CD8-positive, alpha-beta memory T cell (primary cell): Measurements from ENCODE around the gene GOLGA6C. TPM values are rescaled to one million over a fixed set of nuclear protein-coding genes. Genes with fewer than 3 reads are reported as not detected.
"Not testable (repeated sequence)": the region's sequence is repeated elsewhere in the genome, so short reads cannot be mapped to it uniquely, and the experiment has no call there.

Experiments
- CTCF ChIA-PET: fragments of 350-600 bp; sonication (Branson Sonifier 250); formaldehyde crosslinking; loops from one replicate; lab custom pipeline; 2021; ENCODE audit warnings: antibody characterized with exemption; lab: Charles Lee
- POLR2A ChIA-PET: fragments of 350-600 bp; sonication (Branson Sonifier 250); formaldehyde crosslinking; loops from one replicate; lab custom pipeline; 2021; ENCODE audit warnings: antibody characterized with exemption; lab: Charles Lee
- DNase-seq, 5 donors: peaks; one replicate each; pipeline versions ENCODE4 v3.0.0 to v3.0.0-alpha.2; 2020 to 2022; ENCODE audit warnings: mixed read lengths in 1 of 5
- H3K27ac ChIP-seq: one replicate; pipeline ENCODE4 v1.7.0; 2013; ENCODE audit warnings: low read depth, mild to moderate bottlenecking, low read length, moderate library complexity
- H3K27me3 ChIP-seq: 2 replicates; pipeline ENCODE4 v1.7.0; 2013; ENCODE audit warnings: low read length, mild to moderate bottlenecking; ENCODE audit not compliant: insufficient read depth, poor library complexity, severe bottlenecking
- H3K36me3 ChIP-seq: 2 replicates; pipeline ENCODE4 v1.7.0; 2013; ENCODE audit warnings: mild to moderate bottlenecking, low read length, moderate library complexity; ENCODE audit not compliant: insufficient read depth
- H3K4me1 ChIP-seq: 2 replicates; pipeline ENCODE4 v1.7.0; 2013; ENCODE audit warnings: mild to moderate bottlenecking, low read length, moderate library complexity; ENCODE audit not compliant: insufficient read depth
- H3K4me3 ChIP-seq: 2 replicates; pipeline ENCODE4 v1.7.0; 2013; ENCODE audit warnings: mild to moderate bottlenecking, low read length
- H3K9me3 ChIP-seq: 2 replicates; pipeline ENCODE4 v1.7.0; 2013; ENCODE audit warnings: mild to moderate bottlenecking, low read length
- H3K27ac Mint-ChIP-seq, 8 donors: one replicate each; pipeline ENCODE4 v1.8.0; 2020 to 2021; ENCODE audit warnings: mixed read lengths in 8 of 8, mild to moderate bottlenecking in 6 of 8, inconsistent platforms in 3 of 8, moderate library complexity in 3 of 8
- H3K27me3 Mint-ChIP-seq, 2 donors: one replicate each; pipeline ENCODE4 v1.8.0; 2020 to 2021; ENCODE audit warnings: mixed read lengths in 2 of 2, mild to moderate bottlenecking in 1 of 2, moderate library complexity in 1 of 2
- H3K36me3 Mint-ChIP-seq, 3 donors: one replicate each; pipeline ENCODE4 v1.8.0; 2020 to 2021; ENCODE audit warnings: mixed read lengths in 3 of 3, inconsistent platforms in 1 of 3, mild to moderate bottlenecking in 1 of 3
- H3K4me1 Mint-ChIP-seq, 3 donors: one replicate each; pipeline ENCODE4 v1.8.0; 2020 to 2021; ENCODE audit warnings: mixed read lengths in 3 of 3, inconsistent platforms in 1 of 3, mild to moderate bottlenecking in 1 of 3
- H3K4me3 Mint-ChIP-seq, 7 donors: one replicate each; pipeline ENCODE4 v1.8.0; 2020 to 2021; ENCODE audit warnings: mixed read lengths in 7 of 7, mild to moderate bottlenecking in 6 of 7, moderate library complexity in 4 of 7, inconsistent platforms in 2 of 7
- H3K9me3 Mint-ChIP-seq, 5 donors: one replicate each; pipeline ENCODE4 v1.8.0; 2020 to 2022; ENCODE audit warnings: mixed read lengths in 5 of 5, mild to moderate bottlenecking in 3 of 5, moderate library complexity in 2 of 5, inconsistent platforms in 1 of 5
- polyA plus RNA-seq: library from polyadenylated mRNA; unstranded; fragments of 300-500 nt; fragmentation: Illumina TruSeq; gene quantifications from one replicate; pipeline ENCODE4 v1.2.3, GENCODE V29; 2021
- total RNA-seq, 2 experiments: library from RNA; stranded (reverse); gene quantifications; one replicate each; pipeline ENCODE4 v1.2.3, GENCODE V29; 2021

Gene GOLGA6C
- total and polyA plus RNA-seq, 3 experiments from 2014 or later = not detected

GRCh38 chr15:75234191-75234810, 23.8 kb upstream of the GOLGA6C start:
- CTCF ChIA-PET = interaction anchor here (1.1 to 1.4 kb wide), 2 partner anchors 14 to 205 kb away, joined by 3 to 4 read pairs; no protein-coding TSS in a partner anchor
- Mint-ChIP-seq H3K27me3 (peaks cover 8 to 46% of the 10 kb centered on the region in 2 donors), H3K36me3 (no peaks in the 10 kb centered on the region), H3K9me3 (peaks cover 0 to 2% (median 0%) of the 10 kb centered on the region in 5 donors), H3K4me1 (no peaks in the 10 kb centered on the region), H3K4me3 (no peak overlapping the region), H3K27ac (no peak overlapping the region)
- no peaks in the 10 kb centered on the region for H3K4me1 ChIP-seq
- H3K4me3 ChIP-seq = no peak overlapping the region
- no peaks in the 10 kb centered on the region for H3K36me3 ChIP-seq
- H3K27me3 ChIP-seq = no peaks in the 10 kb centered on the region
- no peak for DNase-seq
- H3K27ac ChIP-seq = no peak overlapping the region
- H3K9me3 ChIP-seq = no peaks in the 10 kb centered on the region
- POLR2A ChIA-PET = no interaction called here

- Mint-ChIP-seq H3K4me3 (no peak overlapping the region), H3K36me3 (no peaks in the 10 kb centered on the region), H3K27ac (no peak overlapping the region), H3K9me3 (peaks cover 0 to 2% (median 0%) of the 10 kb centered on the region in 5 donors), H3K4me1 (no peaks in the 10 kb centered on the region), H3K27me3 (peaks cover 8 to 49% of the 10 kb centered on the region in 2 donors)
- peak in 1 of 5 donors; percentile 24 for DNase-seq
- no peak overlapping the region for H3K4me3 ChIP-seq
- ChIA-PET CTCF (no interaction called here), POLR2A (no interaction called here)
- H3K9me3 ChIP-seq = no peaks in the 10 kb centered on the region
- no peaks in the 10 kb centered on the region for H3K27me3 ChIP-seq
- H3K27ac ChIP-seq = no peak overlapping the region
- no peaks in the 10 kb centered on the region for H3K36me3 ChIP-seq
- H3K4me1 ChIP-seq = no peaks in the 10 kb centered on the region
Measured at GRCh38 chr15:75235051-75235673, 23.0 kb upstream of the GOLGA6C start.

- no peak overlapping the region for H3K27ac ChIP-seq
- Mint-ChIP-seq H3K4me1 (no peaks in the 10 kb centered on the region), H3K36me3 (no peaks in the 10 kb centered on the region), H3K27me3 (peaks cover 11 to 50% of the 10 kb centered on the region in 2 donors), H3K9me3 (peaks cover 0 to 2% (median 0%) of the 10 kb centered on the region in 5 donors), H3K27ac (no peak overlapping the region), H3K4me3 (no peak overlapping the region)
- no peaks in the 10 kb centered on the region for H3K36me3 ChIP-seq
- ChIA-PET POLR2A (interaction anchor here (0.6 kb wide), 1 partner anchor 933 kb away, joined by 3 read pairs; no protein-coding TSS in a partner anchor), CTCF (no interaction called here)
- H3K27me3 ChIP-seq = no peaks in the 10 kb centered on the region
- H3K4me3 ChIP-seq = no peak overlapping the region
- H3K4me1 ChIP-seq = no peaks in the 10 kb centered on the region
- no peaks in the 10 kb centered on the region for H3K9me3 ChIP-seq
- DNase-seq = no peak
Measured at GRCh38 chr15:75235760-75236729, 22.1 kb upstream of the GOLGA6C start.

- no peaks in the 10 kb centered on the region for H3K27me3 ChIP-seq
- no peaks in the 10 kb centered on the region for H3K36me3 Mint-ChIP-seq
- no peak overlapping the region for H3K27ac Mint-ChIP-seq
- H3K4me1 Mint-ChIP-seq = no peaks in the 10 kb centered on the region
- ChIA-PET CTCF (no interaction called here), POLR2A (no interaction called here)
- no peaks in the 10 kb centered on the region for H3K9me3 ChIP-seq
- peaks cover 0 to 2% (median 0%) of the 10 kb centered on the region in 5 donors for H3K9me3 Mint-ChIP-seq
- no peak overlapping the region for H3K27ac ChIP-seq
- H3K4me3 ChIP-seq = no peak overlapping the region
- H3K36me3 ChIP-seq = no peaks in the 10 kb centered on the region
- peaks cover 8 to 37% of the 10 kb centered on the region in 2 donors for H3K27me3 Mint-ChIP-seq
- H3K4me1 ChIP-seq = no peaks in the 10 kb centered on the region
- H3K4me3 Mint-ChIP-seq = no peak overlapping the region
- DNase-seq = peak in 1 of 5 donors; percentile 38
Measured at GRCh38 chr15:75237316-75237982, 20.7 kb upstream of the GOLGA6C start.

- POLR2A ChIA-PET = no interaction called here
- Histone ChIP-seq H3K9me3 (no peaks in the 10 kb centered on the region), H3K27me3 (no peaks in the 10 kb centered on the region), H3K27ac (no peak overlapping the region), H3K4me3 (no peak overlapping the region), H3K36me3 (no peaks in the 10 kb centered on the region), H3K4me1 (no peaks in the 10 kb centered on the region)
- CTCF ChIA-PET = no interaction called here
- H3K4me1 Mint-ChIP-seq = no peaks in the 10 kb centered on the region
- H3K27ac Mint-ChIP-seq = no peak overlapping the region
- H3K9me3 Mint-ChIP-seq = peaks cover 0 to 2% (median 0%) of the 10 kb centered on the region in 5 donors
- no peak for DNase-seq
- no peak overlapping the region for H3K4me3 Mint-ChIP-seq
- H3K36me3 Mint-ChIP-seq = no peaks in the 10 kb centered on the region
- H3K27me3 Mint-ChIP-seq = peaks cover 4 to 30% of the 10 kb centered on the region in 2 donors
Measured at GRCh38 chr15:75238150-75238549, 20.0 kb upstream of the GOLGA6C start.

- H3K27me3 ChIP-seq, H3K27ac ChIP-seq, H3K4me1 ChIP-seq, H3K4me3 ChIP-seq, H3K27ac Mint-ChIP-seq, H3K36me3 ChIP-seq, H3K9me3 Mint-ChIP-seq, DNase-seq, H3K36me3 Mint-ChIP-seq, POLR2A ChIA-PET, H3K4me3 Mint-ChIP-seq, H3K4me1 Mint-ChIP-seq, CTCF ChIA-PET, H3K9me3 ChIP-seq: not testable (repeated sequence)
- H3K27me3 Mint-ChIP-seq = peaks cover 8 to 20% of the 10 kb centered on the region in 2 donors
Measured at GRCh38 chr15:75245741-75246140, 12.4 kb upstream of the GOLGA6C start.

- CTCF ChIA-PET = not testable (repeated sequence)
Measured at GRCh38 chr15:75248991-75249390, 9.1 kb upstream of the GOLGA6C start.

More at GRCh38 chr15:75248991-75249390, 9.1 kb upstream of the GOLGA6C start:
- H3K4me1 Mint-ChIP-seq, H3K4me3 ChIP-seq, H3K27ac ChIP-seq, H3K9me3 Mint-ChIP-seq, H3K36me3 ChIP-seq, H3K4me1 ChIP-seq, H3K36me3 Mint-ChIP-seq, DNase-seq, H3K9me3 ChIP-seq, H3K4me3 Mint-ChIP-seq, H3K27ac Mint-ChIP-seq, POLR2A ChIA-PET, H3K27me3 ChIP-seq: not testable (repeated sequence)
- H3K27me3 Mint-ChIP-seq = peaks cover 7 to 23% of the 10 kb centered on the region in 2 donors
